Activated naive CD4-positive, alpha-beta T cell treated with anti-CD3 and anti-CD28 coated beads, Interleukin-2, amount 50 U/mL, for 24 hours (primary cell): ENCODE measurements around the gene RAB31.

Source experiments
- H3K27ac Mint-ChIP-seq: one replicate; pipeline ENCODE4 v1.8.0; 2021; ENCODE audit warnings: mild to moderate bottlenecking, mixed read lengths
- H3K27me3 Mint-ChIP-seq: one replicate; pipeline ENCODE4 v1.8.0; 2021; ENCODE audit warnings: mixed read lengths
- H3K36me3 Mint-ChIP-seq: one replicate; pipeline ENCODE4 v1.8.0; 2021; ENCODE audit warnings: mixed read lengths
- H3K4me1 Mint-ChIP-seq: one replicate; pipeline ENCODE4 v1.8.0; 2021; ENCODE audit warnings: mixed read lengths
- H3K4me3 Mint-ChIP-seq: one replicate; pipeline ENCODE4 v1.8.0; 2021; ENCODE audit warnings: mild to moderate bottlenecking, mixed read lengths
- H3K9me3 Mint-ChIP-seq: one replicate; pipeline ENCODE4 v1.8.0; 2021; ENCODE audit warnings: mixed read lengths

The RAB31 gene

DNA sequence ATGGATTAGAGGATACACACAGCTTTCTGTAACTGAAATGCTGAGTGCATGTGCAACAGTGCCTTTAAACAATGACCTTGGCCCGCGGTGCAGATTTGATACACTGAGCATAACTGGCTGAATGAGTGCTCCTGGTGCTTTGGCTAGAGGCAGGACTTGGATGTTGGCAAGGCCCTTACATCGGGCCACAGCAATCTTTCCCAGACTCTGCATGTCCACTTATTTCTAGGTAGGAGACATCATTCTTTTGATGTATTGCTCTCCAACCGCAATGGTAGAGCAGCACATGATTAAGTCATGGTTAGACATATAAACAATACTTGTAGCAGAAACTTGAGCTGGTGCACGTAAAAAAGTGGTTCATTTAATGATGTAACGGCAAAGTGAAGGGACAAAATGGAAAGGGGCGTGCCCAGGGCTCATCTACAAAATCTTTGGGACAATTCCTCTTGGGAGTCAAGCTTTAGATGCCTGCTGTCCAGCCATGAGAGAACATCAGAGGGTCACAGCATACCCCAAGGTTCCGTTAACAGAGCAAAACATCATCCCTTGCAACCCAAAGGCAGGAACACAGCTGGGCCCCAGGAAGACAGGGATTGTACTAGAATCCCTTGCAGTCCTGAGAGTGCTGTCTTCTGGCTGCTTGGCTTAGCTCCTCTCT, 43.4 kb downstream of the RAB31 start:
- no peak overlapping the region for H3K27ac Mint-ChIP-seq
- no peaks in the 10 kb centered on the region for H3K36me3 Mint-ChIP-seq
- no peaks in the 10 kb centered on the region for H3K27me3 Mint-ChIP-seq
- no peak overlapping the region for H3K4me3 Mint-ChIP-seq
- no peaks in the 10 kb centered on the region for H3K4me1 Mint-ChIP-seq
- no peaks in the 10 kb centered on the region for H3K9me3 Mint-ChIP-seq

- Mint-ChIP-seq H3K4me3 (no peak overlapping the region), H3K27ac (no peak overlapping the region), H3K9me3 (no peaks in the 10 kb centered on the region), H3K27me3 (peaks cover 3% of the 10 kb centered on the region), H3K36me3 (no peaks in the 10 kb centered on the region), H3K4me1 (no peaks in the 10 kb centered on the region)
Measured at GRCh38 chr18:9753846-9754245, 45.7 kb downstream of the RAB31 start.

DNA sequence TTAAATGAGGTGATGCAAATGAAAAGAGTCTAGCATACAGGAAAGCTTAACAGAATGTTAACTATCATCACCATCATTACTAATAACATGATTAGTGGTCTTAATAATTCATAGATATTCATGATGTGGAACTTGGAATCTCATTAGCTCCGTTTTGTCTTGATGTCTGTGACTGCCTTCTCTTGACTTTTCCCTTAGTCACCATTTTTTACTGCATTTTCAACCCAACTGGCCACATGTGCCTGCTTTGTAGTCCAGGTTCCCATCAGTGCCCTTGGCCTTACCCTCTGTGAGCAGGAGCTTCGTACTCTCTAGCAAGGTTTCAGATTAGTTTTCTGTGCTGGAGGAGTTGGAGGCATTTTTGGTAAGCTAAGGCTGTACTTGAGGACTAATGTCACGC, 47.0 kb downstream of the RAB31 start:
- no peak overlapping the region for H3K27ac Mint-ChIP-seq

GRCh38 chr18:9755615-9756014, 47.5 kb downstream of the RAB31 start:
- H3K4me3 Mint-ChIP-seq: no peak overlapping the region
- no peaks in the 10 kb centered on the region for H3K36me3 Mint-ChIP-seq
- H3K27ac Mint-ChIP-seq: no peak overlapping the region
- H3K27me3 Mint-ChIP-seq: peaks cover 7% of the 10 kb centered on the region
- H3K9me3 Mint-ChIP-seq: no peaks in the 10 kb centered on the region
- H3K4me1 Mint-ChIP-seq: no peaks in the 10 kb centered on the region

More for the DNA sequence above, 47.0 kb downstream of the RAB31 start:
- H3K9me3 Mint-ChIP-seq: no peaks in the 10 kb centered on the region
- H3K27me3 Mint-ChIP-seq: peaks cover 4% of the 10 kb centered on the region
- no peaks in the 10 kb centered on the region for H3K36me3 Mint-ChIP-seq
- no peaks in the 10 kb centered on the region for H3K4me1 Mint-ChIP-seq
- H3K4me3 Mint-ChIP-seq: no peak overlapping the region

DNA sequence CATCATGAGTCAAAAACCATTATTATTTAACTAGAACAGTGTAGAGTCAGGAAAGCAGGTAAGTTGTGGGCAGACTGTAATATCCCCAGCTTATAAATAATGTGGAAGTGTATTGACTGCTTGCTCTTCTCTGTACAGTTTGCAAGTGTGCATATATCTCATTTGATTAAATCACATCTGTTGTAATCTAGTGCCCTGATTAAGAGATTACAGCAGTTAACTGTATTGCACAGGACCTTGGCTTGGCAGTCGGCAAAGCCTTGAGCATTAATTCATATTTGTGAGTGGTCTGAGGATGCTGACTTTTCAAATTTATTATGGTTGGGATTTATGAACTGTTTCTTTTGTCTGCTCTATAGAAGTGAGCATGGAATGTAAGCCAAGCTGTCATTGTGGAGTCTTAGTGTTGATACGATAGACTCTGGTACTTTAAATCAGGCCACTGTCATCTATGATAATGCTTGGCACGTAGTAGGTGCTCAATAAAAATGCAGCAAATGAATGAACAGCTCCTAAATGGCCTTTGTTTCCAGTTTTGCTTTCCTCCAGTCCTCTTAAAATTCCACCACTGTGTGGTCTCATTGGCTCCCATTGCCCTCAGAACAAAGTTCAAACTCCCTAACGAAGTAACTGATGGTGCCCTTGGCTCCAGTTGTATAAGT, 48.3 kb downstream of the RAB31 start:
- Mint-ChIP-seq H3K27ac (no peak overlapping the region), H3K4me1 (no peaks in the 10 kb centered on the region), H3K36me3 (no peaks in the 10 kb centered on the region), H3K9me3 (no peaks in the 10 kb centered on the region), H3K27me3 (peaks cover 7% of the 10 kb centered on the region), H3K4me3 (no peak overlapping the region)

- H3K36me3 Mint-ChIP-seq: no peaks in the 10 kb centered on the region
- H3K27ac Mint-ChIP-seq: no peak overlapping the region
- H3K27me3 Mint-ChIP-seq: peaks cover 7% of the 10 kb centered on the region
- no peak overlapping the region for H3K4me3 Mint-ChIP-seq
- H3K9me3 Mint-ChIP-seq: no peaks in the 10 kb centered on the region
- H3K4me1 Mint-ChIP-seq: no peaks in the 10 kb centered on the region
Measured at GRCh38 chr18:9756933-9757470, 48.9 kb downstream of the RAB31 start.

DNA sequence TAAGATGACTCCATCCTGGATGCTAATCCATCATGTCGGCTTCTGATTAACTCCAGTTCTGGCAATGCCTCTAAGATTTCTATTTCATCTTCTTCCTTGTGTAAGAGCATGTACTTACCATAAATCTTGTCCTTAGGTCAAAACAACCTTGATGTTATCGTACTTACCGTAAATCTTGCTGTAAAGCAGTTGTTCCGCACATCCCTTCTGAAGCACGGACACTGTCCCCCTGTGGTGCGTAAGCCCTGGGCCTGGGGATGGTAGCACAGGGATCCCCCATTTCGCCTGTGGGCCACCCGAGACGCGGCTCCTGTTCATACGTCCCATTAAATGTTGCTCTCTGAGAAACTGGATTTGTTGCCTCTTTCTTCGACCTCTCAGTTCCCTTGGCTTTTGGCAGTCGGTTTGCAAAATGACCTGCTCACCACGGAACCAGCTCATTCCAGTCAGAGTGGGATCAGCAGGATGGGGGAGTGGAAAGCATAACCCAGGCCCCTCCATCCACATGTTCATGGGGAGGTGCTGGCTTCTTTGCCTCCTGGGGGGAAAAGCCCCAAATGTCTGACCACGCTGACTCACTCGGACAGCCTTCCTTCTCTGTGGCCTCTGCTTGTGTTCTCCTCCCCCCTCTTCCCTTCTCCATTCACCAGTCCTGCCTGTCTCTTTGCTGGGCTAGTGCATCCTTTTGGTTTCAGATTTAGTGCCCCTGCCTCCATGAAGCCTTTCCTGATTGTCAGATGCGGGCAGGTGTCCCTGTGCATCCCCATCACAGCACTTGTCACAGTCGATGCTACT, 49.9 kb downstream of the RAB31 start:
- Mint-ChIP-seq H3K27me3 (peaks cover 7% of the 10 kb centered on the region), H3K27ac (no peak overlapping the region), H3K4me1 (no peaks in the 10 kb centered on the region), H3K36me3 (no peaks in the 10 kb centered on the region), H3K9me3 (no peaks in the 10 kb centered on the region), H3K4me3 (no peak overlapping the region)

DNA sequence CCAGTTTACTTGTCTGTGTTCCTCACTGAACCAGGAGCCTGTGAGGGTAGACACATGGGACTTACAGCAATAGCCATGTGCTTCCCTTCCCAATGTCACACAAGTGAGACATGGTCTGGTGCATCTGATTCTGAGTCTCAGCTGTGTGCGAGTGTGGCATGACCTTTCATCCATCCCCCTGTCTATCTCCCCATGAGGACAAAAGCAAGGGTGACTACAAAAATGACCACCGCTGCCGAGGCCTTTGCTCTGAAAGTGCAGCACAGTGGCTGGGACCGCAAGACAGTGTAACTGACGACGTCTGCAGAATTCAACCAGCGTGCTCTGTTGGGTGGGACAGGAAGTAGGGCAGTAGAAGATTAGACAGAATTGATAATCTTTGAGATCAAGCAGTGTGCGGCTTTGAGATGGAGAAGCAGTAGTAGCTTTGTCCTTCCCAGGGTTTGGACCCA, 50.5 kb downstream of the RAB31 start:
- no peak overlapping the region for H3K4me3 Mint-ChIP-seq
- peaks cover 7% of the 10 kb centered on the region for H3K27me3 Mint-ChIP-seq
- no peaks in the 10 kb centered on the region for H3K9me3 Mint-ChIP-seq
- H3K36me3 Mint-ChIP-seq: no peaks in the 10 kb centered on the region
- no peaks in the 10 kb centered on the region for H3K4me1 Mint-ChIP-seq
- no peak overlapping the region for H3K27ac Mint-ChIP-seq

- peaks cover 9% of the 10 kb centered on the region for H3K27me3 Mint-ChIP-seq
- no peaks in the 10 kb centered on the region for H3K4me1 Mint-ChIP-seq
- H3K27ac Mint-ChIP-seq: no peak overlapping the region
- H3K9me3 Mint-ChIP-seq: no peaks in the 10 kb centered on the region
- H3K4me3 Mint-ChIP-seq: no peak overlapping the region
- H3K36me3 Mint-ChIP-seq: no peaks in the 10 kb centered on the region
Measured at GRCh38 chr18:9760641-9761040, 52.5 kb downstream of the RAB31 start.

DNA sequence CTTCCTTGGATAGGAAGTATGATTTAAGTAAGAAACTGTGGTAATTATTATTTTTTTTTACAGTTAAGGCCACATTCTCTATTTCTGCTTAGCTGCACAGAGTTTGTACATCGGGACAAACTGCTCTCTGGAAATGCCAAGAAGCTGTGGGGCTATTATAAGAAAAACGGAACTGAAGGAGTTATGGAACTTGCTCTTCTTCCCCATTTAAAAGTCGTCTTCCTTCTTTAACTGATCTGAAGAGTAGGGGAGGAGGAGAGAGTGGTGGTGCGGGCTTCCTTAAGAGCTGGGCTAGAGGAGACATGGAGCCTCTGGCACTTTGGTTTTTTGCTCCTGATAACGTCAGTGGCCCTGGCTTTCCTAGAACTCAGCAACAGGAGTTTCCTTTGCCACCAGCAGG, 54.4 kb downstream of the RAB31 start:
- Mint-ChIP-seq H3K27ac (no peak overlapping the region), H3K4me3 (no peak overlapping the region), H3K36me3 (no peaks in the 10 kb centered on the region)

DNA sequence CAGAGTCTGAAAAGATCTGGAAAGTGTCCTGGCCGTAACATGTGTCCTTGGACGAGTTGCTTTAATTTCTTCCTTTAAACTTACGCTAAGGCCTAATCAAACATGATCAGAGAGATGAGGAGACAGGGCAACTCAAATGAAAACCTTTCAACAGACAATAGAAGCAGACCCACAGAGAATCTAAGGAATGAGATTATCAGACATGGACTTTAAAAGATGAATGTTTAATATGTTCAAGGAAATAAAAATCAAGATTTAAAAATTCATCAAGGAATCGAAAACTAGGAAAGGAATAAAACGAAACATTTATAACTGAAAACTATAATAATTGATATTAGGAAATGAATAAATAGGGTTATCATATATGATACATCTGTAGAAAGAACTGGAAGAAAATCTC, 55.1 kb downstream of the RAB31 start:
- no peaks in the 10 kb centered on the region for H3K36me3 Mint-ChIP-seq

More for the DNA sequence above, 54.4 kb downstream of the RAB31 start:
- H3K4me1 Mint-ChIP-seq: no peaks in the 10 kb centered on the region
- H3K27me3 Mint-ChIP-seq: peaks cover 9% of the 10 kb centered on the region
- H3K9me3 Mint-ChIP-seq: no peaks in the 10 kb centered on the region

DNA sequence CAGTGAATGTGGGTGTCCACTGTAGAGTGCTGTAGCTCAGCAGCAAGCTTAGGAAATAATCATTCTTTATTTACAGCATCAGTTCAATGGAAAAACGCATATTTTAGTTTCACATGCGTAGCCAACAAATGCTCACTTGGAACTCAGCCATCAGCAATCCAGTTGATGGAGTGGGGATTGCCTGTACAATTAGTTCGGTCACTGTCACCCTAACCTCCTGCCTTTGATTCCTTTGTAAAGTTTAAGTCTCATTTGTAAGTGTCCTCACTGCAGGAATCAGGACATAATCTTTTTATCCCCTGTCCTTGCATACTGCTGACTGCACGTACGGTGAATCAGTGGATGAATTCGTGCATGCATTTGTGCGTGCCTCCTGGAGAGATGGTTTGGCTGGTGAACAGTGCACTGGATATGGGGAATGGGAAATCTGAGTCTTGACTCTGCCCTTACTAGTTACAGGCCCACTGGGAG, 55.9 kb downstream of the RAB31 start:
- no peak overlapping the region for H3K4me3 Mint-ChIP-seq
- no peak overlapping the region for H3K27ac Mint-ChIP-seq
- no peaks in the 10 kb centered on the region for H3K9me3 Mint-ChIP-seq
- H3K4me1 Mint-ChIP-seq: no peaks in the 10 kb centered on the region
- H3K36me3 Mint-ChIP-seq: no peaks in the 10 kb centered on the region
- peaks cover 5% of the 10 kb centered on the region for H3K27me3 Mint-ChIP-seq

More for the DNA sequence above, 55.1 kb downstream of the RAB31 start:
- Mint-ChIP-seq H3K9me3 (no peaks in the 10 kb centered on the region), H3K4me1 (no peaks in the 10 kb centered on the region), H3K4me3 (no peak overlapping the region), H3K27me3 (peaks cover 9% of the 10 kb centered on the region), H3K27ac (no peak overlapping the region)

- Mint-ChIP-seq H3K27ac (no peak overlapping the region), H3K9me3 (no peaks in the 10 kb centered on the region), H3K36me3 (no peaks in the 10 kb centered on the region), H3K4me1 (no peaks in the 10 kb centered on the region), H3K27me3 (peaks cover 4% of the 10 kb centered on the region), H3K4me3 (no peak overlapping the region)
Measured at GRCh38 chr18:9765501-9765900, 57.4 kb downstream of the RAB31 start.

GRCh38 chr18:9766076-9766481, 58.0 kb downstream of the RAB31 start:
- H3K36me3 Mint-ChIP-seq: no peaks in the 10 kb centered on the region
- H3K4me3 Mint-ChIP-seq: no peak overlapping the region
- H3K27ac Mint-ChIP-seq: no peak overlapping the region
- H3K4me1 Mint-ChIP-seq: no peaks in the 10 kb centered on the region
- peaks cover 3% of the 10 kb centered on the region for H3K27me3 Mint-ChIP-seq
- H3K9me3 Mint-ChIP-seq: no peaks in the 10 kb centered on the region

DNA sequence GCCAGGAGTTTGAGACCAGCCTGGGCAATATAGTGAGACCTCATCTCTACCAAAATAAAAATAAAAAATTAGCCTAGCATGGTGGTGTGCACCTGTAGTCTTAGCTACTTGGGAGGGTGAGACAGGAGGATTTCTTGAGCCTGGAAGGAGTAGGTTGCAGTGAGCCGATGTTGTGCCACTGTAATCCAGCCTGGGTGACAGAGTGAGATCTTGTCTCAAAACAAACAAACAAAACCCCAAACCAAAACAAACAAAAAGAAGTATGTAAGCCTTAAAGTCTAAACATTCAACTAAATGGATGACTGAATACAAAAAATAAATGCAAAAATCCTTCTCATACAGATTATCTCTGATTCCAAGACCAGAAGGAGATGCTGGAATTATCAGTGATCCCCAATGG, 58.6 kb downstream of the RAB31 start:
- no peak overlapping the region for H3K4me3 Mint-ChIP-seq
- H3K27me3 Mint-ChIP-seq: peaks cover 7% of the 10 kb centered on the region
- H3K4me1 Mint-ChIP-seq: no peaks in the 10 kb centered on the region
- H3K36me3 Mint-ChIP-seq: no peaks in the 10 kb centered on the region
- no peaks in the 10 kb centered on the region for H3K9me3 Mint-ChIP-seq
- no peak overlapping the region for H3K27ac Mint-ChIP-seq
